H1 (cell line): Measurements from ENCODE around the gene SLC25A26. TPM values are rescaled to one million over a fixed set of nuclear protein-coding genes. Genes with fewer than 3 reads are reported as not detected.

Source experiments
- CTCF ChIA-PET: fragments of 300-600 bp; sonication (Branson Sonifier 250); formaldehyde crosslinking; loops from one replicate; lab custom pipeline; 2021; ENCODE audit not compliant: partially characterized antibody; lab: Charles Lee
- POLR2A ChIA-PET: fragments of 300-600 bp; sonication (Branson Sonifier 250); formaldehyde crosslinking; loops from one replicate; lab custom pipeline; 2021; ENCODE audit warnings: inconsistent platforms; ENCODE audit not compliant: partially characterized antibody; lab: Charles Lee
- DNase-seq, 2 experiments: peaks; one replicate each; pipeline versions ENCODE4 v3.0.0 to v3.0.0-alpha.2; 2010 to 2022; ENCODE audit warnings: low spot score in 2 of 2, low read depth in 1 of 2, mixed read lengths in 1 of 2
- FAIRE-seq: peaks from 2 replicates; lab custom pipeline; 2011; peaks lifted over from hg19 to GRCh38; lab: Jason Lieb, UNC
- H2AFZ ChIP-seq: 2 replicates; pipeline ENCODE4 v1.8.1; 2012; ENCODE audit warnings: low read length, inconsistent platforms
- H2AK5ac ChIP-seq: 2 replicates; pipeline ENCODE4 v1.6.1; 2013; ENCODE audit warnings: low read depth, low read length
- H2BK120ac ChIP-seq: replicated peaks from 2 replicates; pipeline ENCODE3; 2013; ENCODE audit warnings: low read depth, low read length, inconsistent platforms
- H2BK12ac ChIP-seq: 2 replicates; pipeline ENCODE4 v1.6.1; 2013; ENCODE audit warnings: low read depth, low read length
- H2BK15ac ChIP-seq: 2 replicates; pipeline ENCODE4 v1.6.1; 2013; ENCODE audit warnings: low read length
- H2BK20ac ChIP-seq: 2 replicates; pipeline ENCODE4 v1.6.1; 2013; ENCODE audit warnings: low read length
- H2BK5ac ChIP-seq: 2 replicates; pipeline ENCODE4 v1.6.1; 2013; ENCODE audit warnings: low read depth, low read length
- H3K14ac ChIP-seq: 2 replicates; pipeline ENCODE4 v1.6.1; 2013; ENCODE audit warnings: inconsistent platforms; ENCODE audit not compliant: insufficient read length
- H3K18ac ChIP-seq: 2 replicates; pipeline ENCODE4 v1.6.1; 2013; ENCODE audit warnings: low read length; ENCODE audit errors: extremely low read depth
- H3K23ac ChIP-seq: 2 replicates; pipeline ENCODE4 v1.6.1; 2013; ENCODE audit warnings: inconsistent platforms; ENCODE audit not compliant: insufficient read length
- H3K23me2 ChIP-seq: 2 replicates; pipeline ENCODE4 v1.6.1; 2013; ENCODE audit warnings: low read depth, low read length
- H3K27ac ChIP-seq: 2 replicates; pipeline ENCODE4 v1.6.1; 2011; ENCODE audit warnings: low read depth, low read length, inconsistent platforms
- H3K27me3 ChIP-seq, 4 experiments: replicated peaks in 1 of 4; 1 replicate in 1 of 4; 2 replicates in 3 of 4; pipeline versions ENCODE4 v1.6.1 to v1.8.1; 2011 to 2013; ENCODE audit warnings: low read length in 3 of 4, mild to moderate bottlenecking in 3 of 4, inconsistent platforms in 2 of 4, mixed read lengths in 2 of 4, moderate library complexity in 1 of 4; ENCODE audit not compliant: control insufficient read depth in 3 of 4, insufficient read depth in 3 of 4; ENCODE audit errors: extremely low read depth in 1 of 4
- H3K36me3 ChIP-seq, 4 experiments: 2 replicates each; pipeline versions ENCODE4 v1.6.1 to v1.8.1; 2011 to 2013; ENCODE audit warnings: mild to moderate bottlenecking in 4 of 4, low read length in 3 of 4, moderate library complexity in 2 of 4, control low read depth in 1 of 4, inconsistent platforms in 1 of 4; ENCODE audit not compliant: insufficient read depth in 4 of 4, control insufficient read depth in 2 of 4
- H3K4ac ChIP-seq: replicated peaks from 2 replicates; pipeline ENCODE3; 2013; ENCODE audit warnings: low read length, low read depth, mixed read lengths, inconsistent platforms; ENCODE audit not compliant: insufficient read length
- H3K4me1 ChIP-seq, 4 experiments: replicated peaks in 1 of 4; 1 replicate in 1 of 4; 2 replicates in 3 of 4; pipeline versions ENCODE4 v1.6.1 to v1.8.1; 2011 to 2013; ENCODE audit warnings: low read length in 3 of 4, inconsistent platforms in 2 of 4, mixed read lengths in 1 of 4; ENCODE audit not compliant: insufficient read depth in 4 of 4, control insufficient read depth in 3 of 4
- H3K4me2 ChIP-seq, 2 experiments: 2 replicates each; pipeline versions ENCODE4 v1.6.1 to v1.8.1; 2011 to 2013; ENCODE audit warnings: low read depth in 2 of 2, low read length in 2 of 2, control low read depth in 1 of 2, inconsistent platforms in 1 of 2, mild to moderate bottlenecking in 1 of 2; ENCODE audit not compliant: insufficient read depth in 1 of 2
- H3K4me3 ChIP-seq, 4 experiments: fragments of 200-600, 300-600 bp in 1 of 4; sonication (generic), shearing (Covaris generic), sonication (Bioruptor Twin) in 1 of 4; 2 replicates each; pipeline versions ENCODE4 v1.5.1 to v1.8.1; 2011 to 2016; ENCODE audit warnings: low read length in 4 of 4, low read depth in 3 of 4, control low read depth in 2 of 4, inconsistent platforms in 2 of 4, mild to moderate bottlenecking in 2 of 4, mixed read lengths in 1 of 4, moderate library complexity in 1 of 4; ENCODE audit not compliant: insufficient read depth in 2 of 4; ENCODE audit errors: extremely low read depth in 1 of 4
- H3K56ac ChIP-seq: replicated peaks from 2 replicates; pipeline ENCODE3; 2013; ENCODE audit warnings: low read depth, mild to moderate bottlenecking, mixed read lengths, low read length, inconsistent platforms; ENCODE audit not compliant: insufficient read length
- H3K79me1 ChIP-seq: 2 replicates; pipeline ENCODE4 v1.6.1; 2013; ENCODE audit warnings: low read depth, low read length, control low read depth
- H3K79me2 ChIP-seq, 2 experiments: 2 replicates each; pipeline versions ENCODE4 v1.6.1 to v1.8.1; 2012 to 2013; ENCODE audit warnings: low read length in 2 of 2, mild to moderate bottlenecking in 2 of 2, inconsistent platforms in 1 of 2; ENCODE audit not compliant: insufficient read depth in 2 of 2, control insufficient read depth in 1 of 2
- H3K9ac ChIP-seq, 4 experiments: replicated peaks in 1 of 4; 1 replicate in 1 of 4; 2 replicates in 3 of 4; pipeline versions ENCODE4 v1.6.1 to v1.8.1; 2011 to 2013; ENCODE audit warnings: low read depth in 3 of 4, low read length in 3 of 4, control low read depth in 2 of 4, mild to moderate bottlenecking in 2 of 4, moderate library complexity in 2 of 4, inconsistent platforms in 1 of 4; ENCODE audit errors: extremely low read depth in 1 of 4
- H3K9me3 ChIP-seq, 2 experiments: 2 replicates each; pipeline versions ENCODE4 v1.6.1 to v1.8.1; 2012 to 2013; ENCODE audit warnings: mild to moderate bottlenecking in 2 of 2, moderate library complexity in 2 of 2, control low read depth in 1 of 2, inconsistent platforms in 1 of 2, low read depth in 1 of 2, low read length in 1 of 2, mixed read lengths in 1 of 2; ENCODE audit not compliant: insufficient read depth in 2 of 2
- H4K20me1 ChIP-seq, 2 experiments: replicated peaks in 1 of 2; 2 replicates each; pipeline versions ENCODE3 to v1.8.1; 2011 to 2013; ENCODE audit warnings: inconsistent platforms in 2 of 2, low read length in 2 of 2, mild to moderate bottlenecking in 1 of 2; ENCODE audit not compliant: insufficient read depth in 2 of 2, control insufficient read depth in 1 of 2
- H4K5ac ChIP-seq: 2 replicates; pipeline ENCODE4 v1.6.1; 2013; ENCODE audit warnings: low read length, low read depth, mixed read lengths, inconsistent platforms; ENCODE audit not compliant: insufficient read length
- H4K8ac ChIP-seq: 2 replicates; pipeline ENCODE4 v1.8.0; 2013; ENCODE audit warnings: mild to moderate bottlenecking, moderate library complexity, low read length, inconsistent platforms; ENCODE audit not compliant: insufficient read depth; ENCODE audit errors: extremely low read depth
- H4K91ac ChIP-seq: replicated peaks from 2 replicates; pipeline ENCODE3; 2013; ENCODE audit warnings: low read length, mixed read lengths, inconsistent platforms; ENCODE audit not compliant: insufficient read length
- JUND ChIP-seq: IDR thresholded peaks from 2 replicates; pipeline ENCODE4 v1.6.1; 2011; ENCODE audit warnings: mild to moderate bottlenecking, improper control_type of control experiment, low read length
- NANOG ChIP-seq: IDR thresholded peaks from 2 replicates; pipeline ENCODE4 v1.6.1; 2011; ENCODE audit warnings: low read length, low read depth, mild to moderate bottlenecking, inconsistent platforms; ENCODE audit not compliant: insufficient read depth, poor library complexity, severe bottlenecking
- WGBS, 2 experiments: shearing (Covaris generic) in 1 of 2; methylation state at CpG; one replicate each; pipeline versions ENCODE4 v1.1.6 to v1.1.7; 2013 to 2015; ENCODE audit warnings: low lambda C conversion rate in 2 of 2, mixed read lengths in 2 of 2, inconsistent platforms in 1 of 2, low coverage in 1 of 2, missing lambda C conversion rate in 1 of 2; ENCODE audit not compliant: insufficient replicate concordance in 2 of 2, insufficient coverage in 1 of 2, insufficient read length in 1 of 2; ENCODE audit errors: extremely low coverage in 1 of 2, missing lambda C conversion rate in 1 of 2; 5-methylcytosine and 5-hydroxymethylcytosine counted together
- polyA plus RNA-seq, 7 experiments: library from polyadenylated mRNA; depleted of rRNA in 3 of 7; stranded (reverse) in 5 of 7; unstranded in 2 of 7; fragments of >200 nt in 5 of 7; fragments of 200-250 nt in 2 of 7; gene quantifications; 1 replicate in 5 of 7; 2 replicates in 1 of 7; 4 replicates in 1 of 7; pipeline versions ENCODE4 v1.2.1 to v1.2.3, GENCODE V29; 2011 to 2013; ENCODE audit warnings: missing spikeins in 2 of 7, mixed read lengths in 2 of 7
- total RNA-seq: library from RNA; stranded (reverse); fragmentation: NEBNext Ultra II Directional; extraction: Animal tissue kit (Norgen Biotek cat#: 25700); gene quantifications from 2 replicates; pipeline ENCODE4 v1.2.1, GENCODE V29; 2021

SLC25A26 gene
- total and polyA plus RNA-seq, 2 of the 8 experiments (the other 6 are each of a cell fraction or from before 2014, with no cell fraction given) = 30.0 to 37.0 TPM

DNA sequence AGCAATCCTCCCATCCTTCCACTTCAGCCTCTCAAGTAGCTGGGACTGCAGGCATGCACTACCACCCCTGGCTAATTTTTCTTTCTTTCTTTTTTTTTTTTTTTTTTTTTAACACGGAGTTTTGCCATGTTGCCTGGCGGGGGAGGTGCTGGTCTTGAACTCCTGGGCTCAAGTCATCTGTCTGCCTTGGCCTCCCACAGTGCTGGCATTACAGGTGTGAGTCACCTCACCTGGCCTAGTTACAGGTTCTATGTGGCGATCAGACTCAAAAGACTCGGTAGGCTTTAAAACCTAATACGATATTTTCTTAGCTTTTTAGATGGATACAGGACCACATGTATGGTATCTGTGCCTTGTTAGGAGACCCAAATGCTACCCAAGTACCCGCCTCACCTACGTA lies 14.0 kb upstream of the SLC25A26 start:
- no peak overlapping the region for H3K14ac ChIP-seq
- no peak overlapping the region for H3K23ac ChIP-seq
- FAIRE-seq = no peak
- H2AK5ac ChIP-seq = no peak overlapping the region
- H3K9me3 ChIP-seq = no peaks in the 10 kb centered on the region
- H3K23me2 ChIP-seq = no peaks in the 10 kb centered on the region
- no peak overlapping the region for H2BK15ac ChIP-seq
- no peak overlapping the region for H4K91ac ChIP-seq
- no peak overlapping the region for H2BK120ac ChIP-seq
- H3K36me3 ChIP-seq = no peaks in the 10 kb centered on the region
- 87% methylated on average over 6 of the region's 7 CpGs; no CpG with 5 or more reads in 1 of the 2 experiments for WGBS, 2 experiments
- H3K4me3 ChIP-seq = no peak overlapping the region
- no peak overlapping the region for H3K56ac ChIP-seq
- H3K9ac ChIP-seq = no peak overlapping the region
- POLR2A ChIA-PET = interaction anchor here (1.2 kb wide), 1 partner anchor 14 kb away, joined by 4 read pairs; the partner anchor contains the start of gene SLC25A26
- no peak for DNase-seq
- no peaks in the 10 kb centered on the region for H3K79me2 ChIP-seq
- H3K4me1 ChIP-seq = peaks cover 0 to 4% (median 1%) of the 10 kb centered on the region in 4 experiments; a peak in 1 of 7 replicates
- H2BK12ac ChIP-seq = no peak overlapping the region
- H4K8ac ChIP-seq = no peak overlapping the region
- no peak overlapping the region for H3K18ac ChIP-seq
- no peaks in the 10 kb centered on the region for H3K79me1 ChIP-seq
- H2BK5ac ChIP-seq = no peak overlapping the region
- no peak overlapping the region for H4K5ac ChIP-seq
- TF ChIP-seq JUND (peak; percentile 65), NANOG (no peak)
- CTCF ChIA-PET = interaction anchor here (0.7 kb wide), 1 partner anchor 9 kb away, joined by 3 read pairs; no protein-coding TSS in a partner anchor
- H3K27me3 ChIP-seq = no peaks in the 10 kb centered on the region
- no peaks in the 10 kb centered on the region for H4K20me1 ChIP-seq
- H3K4me2 ChIP-seq = no peak overlapping the region
- H2BK20ac ChIP-seq = no peak overlapping the region
- H2AFZ ChIP-seq = no peak overlapping the region
- no peak overlapping the region for H3K27ac ChIP-seq
- H3K4ac ChIP-seq = no peak overlapping the region
